AG09319 (cell line): ENCODE results near the gene KIF3B.
"Not testable (repeated sequence)": the region's sequence is repeated elsewhere in the genome, so short reads cannot be mapped to it uniquely, and the experiment has no call there.

Source experiments
- DNase-seq: peaks from one replicate; pipeline ENCODE4 v3.0.0-alpha.2; 2010; ENCODE audit warnings: low read depth; ENCODE audit errors: extremely low read depth
- TF ChIP-seq, protein P1 (sequence below): IDR thresholded peaks from 2 replicates; pipeline ENCODE4 v1.5.1; 2011; ENCODE audit warnings: low read depth, mild to moderate bottlenecking, inconsistent platforms, low read length, moderate library complexity

Gene KIF3B

DNA sequence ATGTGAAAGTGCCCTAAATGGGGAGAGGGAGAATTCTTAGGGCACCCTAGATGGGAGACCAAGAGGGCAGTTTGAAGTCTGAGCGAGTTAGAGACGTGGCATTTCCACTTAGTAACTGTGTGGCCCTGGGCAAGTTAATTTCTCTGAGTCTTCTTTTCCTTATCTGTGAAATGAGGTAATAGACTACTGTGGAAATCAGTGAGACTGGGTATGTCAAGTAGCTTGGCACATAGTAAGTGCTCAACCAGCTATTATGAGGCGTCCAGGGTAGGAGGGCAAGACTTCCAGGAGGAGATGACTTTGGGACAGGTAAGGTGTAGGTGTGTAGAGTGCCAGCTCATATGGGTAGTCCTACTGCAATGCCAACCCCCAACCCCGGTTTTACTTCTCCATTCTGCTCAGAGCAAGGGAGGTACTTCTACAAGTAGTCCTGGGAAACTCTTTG lies 770 bp downstream of the KIF3B start:
- DNase-seq, result no peak
- TF ChIP-seq, protein P1, sequence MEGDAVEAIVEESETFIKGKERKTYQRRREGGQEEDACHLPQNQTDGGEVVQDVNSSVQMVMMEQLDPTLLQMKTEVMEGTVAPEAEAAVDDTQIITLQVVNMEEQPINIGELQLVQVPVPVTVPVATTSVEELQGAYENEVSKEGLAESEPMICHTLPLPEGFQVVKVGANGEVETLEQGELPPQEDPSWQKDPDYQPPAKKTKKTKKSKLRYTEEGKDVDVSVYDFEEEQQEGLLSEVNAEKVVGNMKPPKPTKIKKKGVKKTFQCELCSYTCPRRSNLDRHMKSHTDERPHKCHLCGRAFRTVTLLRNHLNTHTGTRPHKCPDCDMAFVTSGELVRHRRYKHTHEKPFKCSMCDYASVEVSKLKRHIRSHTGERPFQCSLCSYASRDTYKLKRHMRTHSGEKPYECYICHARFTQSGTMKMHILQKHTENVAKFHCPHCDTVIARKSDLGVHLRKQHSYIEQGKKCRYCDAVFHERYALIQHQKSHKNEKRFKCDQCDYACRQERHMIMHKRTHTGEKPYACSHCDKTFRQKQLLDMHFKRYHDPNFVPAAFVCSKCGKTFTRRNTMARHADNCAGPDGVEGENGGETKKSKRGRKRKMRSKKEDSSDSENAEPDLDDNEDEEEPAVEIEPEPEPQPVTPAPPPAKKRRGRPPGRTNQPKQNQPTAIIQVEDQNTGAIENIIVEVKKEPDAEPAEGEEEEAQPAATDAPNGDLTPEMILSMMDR, result no peak

DNA sequence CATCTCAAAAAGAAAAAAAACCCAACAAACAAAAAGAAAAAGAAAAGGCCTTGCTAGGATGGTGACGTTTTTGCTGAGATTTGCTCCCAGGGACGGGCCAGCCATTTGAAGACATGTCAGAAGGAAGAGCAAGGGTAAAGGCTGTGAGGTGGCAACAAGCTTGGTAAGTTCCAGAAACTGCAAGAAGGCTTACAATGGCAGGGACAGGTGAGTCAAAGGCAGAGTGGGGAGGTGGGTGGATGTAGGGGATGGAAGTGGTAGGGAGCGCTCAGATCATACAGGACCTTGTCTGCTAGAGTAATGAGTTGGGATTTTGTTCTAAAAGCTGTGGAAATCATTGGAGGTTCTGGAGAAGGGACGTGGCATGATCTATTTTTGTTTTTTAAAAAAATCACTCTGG lies 4.3 kb downstream of the KIF3B start:
- DNase-seq, result no peak
- TF ChIP-seq, protein P1, result no peak

DNA sequence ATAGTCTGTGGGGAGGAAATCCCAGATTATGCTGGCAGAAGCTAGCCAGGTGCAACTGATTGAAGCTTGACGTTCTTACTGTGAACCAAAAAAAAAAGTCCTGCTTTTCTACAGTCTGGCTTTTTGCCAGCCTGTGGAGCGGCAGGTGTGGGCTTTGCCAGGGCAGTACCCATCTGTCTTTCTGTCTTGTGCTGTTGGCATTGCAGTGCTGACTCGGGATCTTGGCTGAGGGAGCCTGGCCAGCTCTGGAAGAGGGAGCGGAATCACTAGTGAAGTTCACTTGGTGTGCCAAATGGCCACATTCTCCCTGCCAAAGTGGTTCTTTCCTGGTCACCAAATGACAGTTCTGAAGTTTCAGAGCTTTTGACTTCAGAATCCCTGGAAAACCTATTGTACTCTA lies 5.0 kb downstream of the KIF3B start:
- no peak for DNase-seq
- TF ChIP-seq, protein P1, result no peak

DNA sequence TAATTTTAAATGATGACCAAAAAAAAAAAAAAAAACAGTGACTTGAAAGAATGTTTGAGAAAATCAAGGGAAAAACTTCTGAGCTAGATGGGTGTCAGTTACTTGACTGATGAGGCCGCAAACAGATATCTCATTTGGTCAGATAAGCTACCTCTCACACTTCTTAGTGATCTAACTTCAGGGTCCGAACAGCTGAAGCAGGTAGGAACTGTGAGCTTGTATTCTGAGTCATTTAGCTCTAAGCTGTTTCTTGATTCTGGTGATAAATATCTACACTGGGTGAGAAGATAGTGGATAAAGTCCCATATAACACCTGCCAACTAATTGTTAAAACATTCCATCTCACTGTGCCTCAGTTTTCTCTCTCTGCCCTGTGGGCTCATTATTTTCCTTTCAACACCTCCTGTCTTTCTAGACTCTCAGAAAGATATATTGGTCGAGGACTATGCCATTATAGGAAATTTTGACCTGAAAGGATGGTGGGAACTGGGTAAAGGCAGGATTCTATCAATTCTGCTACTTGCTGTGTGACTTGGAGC lies 7.7 kb downstream of the KIF3B start:
- no peak for DNase-seq

DNA sequence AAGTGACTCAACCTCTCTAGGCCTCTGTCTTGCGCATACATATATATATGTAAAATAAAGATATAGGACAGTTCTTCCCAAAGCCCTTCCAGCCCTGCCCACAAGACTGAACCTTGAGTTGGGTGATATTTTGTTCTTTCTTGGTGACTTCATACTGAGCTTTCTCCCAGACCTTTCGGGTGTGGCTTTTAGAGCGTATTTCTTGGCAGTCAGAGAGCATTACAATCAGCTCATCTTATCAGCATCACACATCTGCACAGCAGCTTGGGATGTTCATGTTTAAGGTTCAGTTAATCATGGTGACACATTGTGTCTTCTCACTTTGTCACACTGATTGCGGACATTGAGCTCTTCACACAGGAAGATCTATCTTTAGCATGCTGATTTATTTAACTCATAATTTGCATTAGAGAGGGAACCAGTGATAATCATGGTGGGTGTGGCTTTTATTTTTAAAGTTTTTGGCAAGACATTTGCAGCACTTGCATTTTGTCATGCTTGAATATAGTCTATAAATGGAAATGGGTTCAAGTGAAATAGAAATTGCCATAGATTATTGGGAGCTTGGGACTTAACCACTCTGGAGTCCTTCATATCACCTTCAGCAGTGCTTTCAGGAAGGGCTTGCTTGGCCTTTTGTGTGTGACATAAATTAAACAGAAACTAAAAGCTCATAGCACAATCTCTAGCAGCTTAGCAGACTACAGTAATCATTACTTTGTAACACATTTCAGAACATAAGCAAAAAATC lies 8.3 kb downstream of the KIF3B start:
- no peak for DNase-seq

More for the DNA sequence above, 7.7 kb downstream of the KIF3B start:
- TF ChIP-seq, protein P1, result no peak

DNA sequence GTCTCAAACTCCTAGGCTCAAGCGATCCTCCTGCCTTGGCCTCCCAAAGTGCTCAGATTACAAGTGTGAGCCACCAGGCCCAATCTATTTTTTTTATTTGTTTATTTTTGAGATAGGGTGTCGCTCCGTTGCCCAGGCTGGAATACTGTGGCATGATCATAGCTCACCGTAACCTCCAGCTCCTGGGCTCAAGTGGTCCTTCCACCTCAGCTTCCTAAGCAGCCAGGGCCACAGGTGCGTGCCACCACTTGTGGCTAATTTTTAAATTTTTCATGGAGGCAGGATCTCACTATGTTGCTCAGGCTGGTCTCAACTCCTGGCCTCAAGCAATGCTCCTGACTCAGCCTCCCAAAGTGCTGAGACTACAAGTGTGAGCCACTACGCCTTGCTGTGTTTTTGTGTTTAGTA lies 9.8 kb downstream of the KIF3B start:
- TF ChIP-seq, protein P1, result no peak
- DNase-seq, result no peak

More for the DNA sequence above, 8.3 kb downstream of the KIF3B start:
- TF ChIP-seq, protein P1, result no peak

DNA sequence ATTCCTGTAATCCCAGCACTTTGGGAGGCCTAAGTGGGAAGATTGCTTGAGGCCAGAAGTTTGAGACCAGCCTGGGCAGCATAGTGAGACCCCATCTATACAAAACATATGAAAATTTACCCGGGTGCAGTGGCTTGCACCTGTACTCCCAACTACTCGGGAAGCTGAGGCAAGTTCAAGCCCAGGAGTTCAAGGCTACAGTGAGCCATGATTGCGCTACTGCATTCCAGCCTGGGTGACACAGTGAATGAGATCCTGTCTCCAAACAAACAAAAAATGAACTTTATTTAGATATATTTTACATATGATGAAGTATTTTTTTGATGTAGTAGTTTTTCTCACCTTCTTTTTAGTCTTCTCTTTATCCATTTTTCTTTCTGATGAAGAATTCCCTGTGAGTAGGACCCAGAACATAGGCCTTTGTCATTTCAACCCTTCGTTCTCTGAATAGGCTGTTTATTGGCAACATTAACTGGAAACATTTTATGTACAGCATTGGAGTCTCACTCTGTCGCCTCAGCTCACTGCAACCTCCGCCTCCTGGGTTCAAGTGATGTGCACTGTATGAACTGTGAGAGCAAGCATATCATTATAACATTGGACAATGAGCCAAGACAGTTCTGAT lies 10.9 kb downstream of the KIF3B start:
- DNase-seq, result no peak
- TF ChIP-seq, protein P1, result no peak

DNA sequence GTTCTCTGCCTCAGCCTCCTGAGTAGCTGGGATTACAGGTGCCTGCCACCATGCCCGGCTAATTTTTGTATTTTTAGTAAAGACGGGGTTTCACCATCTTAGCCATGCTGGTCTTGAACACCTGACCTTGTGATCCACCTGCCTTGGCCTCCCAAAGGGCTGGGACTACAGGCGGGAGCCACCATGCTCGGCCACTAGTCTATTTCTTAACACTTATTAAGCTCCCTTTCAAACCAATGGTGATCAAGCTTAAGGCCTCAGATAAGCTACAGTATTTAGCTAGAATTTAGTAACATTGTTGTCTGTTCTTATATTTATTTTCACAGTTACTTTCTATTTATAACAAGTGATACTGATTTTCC lies 11.8 kb downstream of the KIF3B start:
- DNase-seq, result not testable (repeated sequence)
